A549 treated with AZD9567 at 1 μM for 4 hours (cell line): ENCODE data around the gene DLL1. TPM values are rescaled to one million over a fixed set of nuclear protein-coding genes. Genes with fewer than 3 reads are reported as not detected.

Experiments used
- total RNA-seq: library from RNA; stranded (reverse); fragments of 200-300 nt; extraction: Qiagen RNA extraction; gene quantifications from 5 replicates; pipeline ENCODE4 v1.2.3, GENCODE V29; 2022; ENCODE audit not compliant: insufficient read depth

DLL1 gene
- total RNA-seq = 0.12 to 0.23 TPM (median 0.20 TPM) in 4 of 5 replicates, not detected in the other

DNA sequence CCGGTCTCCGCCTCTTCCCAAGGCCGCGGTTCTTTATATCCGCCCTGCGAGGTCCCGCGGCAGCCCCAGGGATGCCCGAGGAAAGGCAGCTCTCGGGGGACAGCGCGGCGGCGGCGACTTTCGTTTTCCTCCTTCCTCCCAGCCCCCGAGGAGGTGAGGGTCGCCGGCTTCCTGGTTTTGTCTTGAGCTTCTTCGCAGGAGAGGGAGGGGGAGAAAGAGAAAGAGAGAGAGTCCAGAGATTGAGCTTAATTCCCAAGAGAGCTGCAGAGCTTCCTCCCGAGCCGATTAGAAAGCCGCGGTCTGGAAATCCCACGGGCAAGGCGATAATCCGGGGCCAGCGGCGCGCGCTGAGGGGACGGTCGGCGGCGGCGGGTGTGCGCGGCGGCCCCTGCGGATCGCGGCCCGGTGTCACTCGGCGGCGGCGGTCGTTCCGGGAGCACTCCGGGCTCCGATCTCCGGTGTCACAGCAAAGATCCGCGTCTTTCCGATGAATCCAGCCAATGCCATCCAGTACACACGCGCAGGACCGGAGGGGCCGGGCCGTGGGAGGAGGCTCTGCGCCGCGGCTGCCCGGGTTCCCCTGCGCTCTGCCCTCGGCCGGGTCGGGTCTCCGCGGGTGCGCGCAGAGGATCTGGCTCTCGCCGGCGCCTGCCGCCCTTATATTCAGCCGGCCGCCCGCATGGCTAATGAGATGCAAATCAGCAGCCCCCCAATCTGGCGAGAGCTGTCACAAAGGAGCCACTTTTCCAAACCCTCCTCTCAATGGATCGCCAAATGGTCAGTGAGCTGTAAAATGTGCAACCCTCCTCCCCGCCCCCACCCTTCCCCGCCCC is at the start of gene DLL1:
DLL1 (minus strand) TSS at position 783 of the 833 bp plus-strand sequence. CDS start 939 bp downstream, outside the sequence.

GRCh38 chr6:170306324-170307079 is 15.6 kb upstream of the DLL1 start, which contains the start of gene FAM120B:
Gene FAM120B (plus strand): TSS chr6:170306758. CDS start chr6:170317391, 10,633 bp downstream.

Other genes with a start within 250 kb of the DLL1 start
- gene FAM120B, start 15.7 kb upstream of the DLL1 start, total RNA-seq = 9.2 to 12.3 TPM (median 11.5 TPM) in 5 replicates